H1 (cell line): ENCODE measurements around the gene CMTR1. TPM values are rescaled to one million over a fixed set of nuclear protein-coding genes. Genes with fewer than 3 reads are reported as not detected.

Experiments
- CTCF ChIA-PET: fragments of 300-600 bp; sonication (Branson Sonifier 250); formaldehyde crosslinking; loops from one replicate; lab custom pipeline; 2021; ENCODE audit not compliant: partially characterized antibody; lab: Charles Lee
- POLR2A ChIA-PET: fragments of 300-600 bp; sonication (Branson Sonifier 250); formaldehyde crosslinking; loops from one replicate; lab custom pipeline; 2021; ENCODE audit warnings: inconsistent platforms; ENCODE audit not compliant: partially characterized antibody; lab: Charles Lee
- DNase-seq, 2 experiments: peaks; one replicate each; pipeline versions ENCODE4 v3.0.0 to v3.0.0-alpha.2; 2010 to 2022; ENCODE audit warnings: low spot score in 2 of 2, low read depth in 1 of 2, mixed read lengths in 1 of 2
- FAIRE-seq: peaks from 2 replicates; lab custom pipeline; 2011; peaks lifted over from hg19 to GRCh38; lab: Jason Lieb, UNC
- H2AFZ ChIP-seq: 2 replicates; pipeline ENCODE4 v1.8.1; 2012; ENCODE audit warnings: low read length, inconsistent platforms
- H2AK5ac ChIP-seq: 2 replicates; pipeline ENCODE4 v1.6.1; 2013; ENCODE audit warnings: low read depth, low read length
- H2BK120ac ChIP-seq: replicated peaks from 2 replicates; pipeline ENCODE3; 2013; ENCODE audit warnings: low read depth, low read length, inconsistent platforms
- H2BK12ac ChIP-seq: 2 replicates; pipeline ENCODE4 v1.6.1; 2013; ENCODE audit warnings: low read depth, low read length
- H2BK15ac ChIP-seq: 2 replicates; pipeline ENCODE4 v1.6.1; 2013; ENCODE audit warnings: low read length
- H2BK20ac ChIP-seq: 2 replicates; pipeline ENCODE4 v1.6.1; 2013; ENCODE audit warnings: low read length
- H2BK5ac ChIP-seq: 2 replicates; pipeline ENCODE4 v1.6.1; 2013; ENCODE audit warnings: low read depth, low read length
- H3K14ac ChIP-seq: 2 replicates; pipeline ENCODE4 v1.6.1; 2013; ENCODE audit warnings: inconsistent platforms; ENCODE audit not compliant: insufficient read length
- H3K18ac ChIP-seq: 2 replicates; pipeline ENCODE4 v1.6.1; 2013; ENCODE audit warnings: low read length; ENCODE audit errors: extremely low read depth
- H3K23ac ChIP-seq: 2 replicates; pipeline ENCODE4 v1.6.1; 2013; ENCODE audit warnings: inconsistent platforms; ENCODE audit not compliant: insufficient read length
- H3K23me2 ChIP-seq: 2 replicates; pipeline ENCODE4 v1.6.1; 2013; ENCODE audit warnings: low read depth, low read length
- H3K27ac ChIP-seq: 2 replicates; pipeline ENCODE4 v1.6.1; 2011; ENCODE audit warnings: low read depth, low read length, inconsistent platforms
- H3K27me3 ChIP-seq, 4 experiments: replicated peaks in 1 of 4; 1 replicate in 1 of 4; 2 replicates in 3 of 4; pipeline versions ENCODE4 v1.6.1 to v1.8.1; 2011 to 2013; ENCODE audit warnings: low read length in 3 of 4, mild to moderate bottlenecking in 3 of 4, inconsistent platforms in 2 of 4, mixed read lengths in 2 of 4, moderate library complexity in 1 of 4; ENCODE audit not compliant: control insufficient read depth in 3 of 4, insufficient read depth in 3 of 4; ENCODE audit errors: extremely low read depth in 1 of 4
- H3K36me3 ChIP-seq, 4 experiments: 2 replicates each; pipeline versions ENCODE4 v1.6.1 to v1.8.1; 2011 to 2013; ENCODE audit warnings: mild to moderate bottlenecking in 4 of 4, low read length in 3 of 4, moderate library complexity in 2 of 4, control low read depth in 1 of 4, inconsistent platforms in 1 of 4; ENCODE audit not compliant: insufficient read depth in 4 of 4, control insufficient read depth in 2 of 4
- H3K4ac ChIP-seq: replicated peaks from 2 replicates; pipeline ENCODE3; 2013; ENCODE audit warnings: low read length, low read depth, mixed read lengths, inconsistent platforms; ENCODE audit not compliant: insufficient read length
- H3K4me1 ChIP-seq, 4 experiments: replicated peaks in 1 of 4; 1 replicate in 1 of 4; 2 replicates in 3 of 4; pipeline versions ENCODE4 v1.6.1 to v1.8.1; 2011 to 2013; ENCODE audit warnings: low read length in 3 of 4, inconsistent platforms in 2 of 4, mixed read lengths in 1 of 4; ENCODE audit not compliant: insufficient read depth in 4 of 4, control insufficient read depth in 3 of 4
- H3K4me2 ChIP-seq, 2 experiments: 2 replicates each; pipeline versions ENCODE4 v1.6.1 to v1.8.1; 2011 to 2013; ENCODE audit warnings: low read depth in 2 of 2, low read length in 2 of 2, control low read depth in 1 of 2, inconsistent platforms in 1 of 2, mild to moderate bottlenecking in 1 of 2; ENCODE audit not compliant: insufficient read depth in 1 of 2
- H3K4me3 ChIP-seq, 4 experiments: fragments of 200-600, 300-600 bp in 1 of 4; sonication (generic), shearing (Covaris generic), sonication (Bioruptor Twin) in 1 of 4; 2 replicates each; pipeline versions ENCODE4 v1.5.1 to v1.8.1; 2011 to 2016; ENCODE audit warnings: low read length in 4 of 4, low read depth in 3 of 4, control low read depth in 2 of 4, inconsistent platforms in 2 of 4, mild to moderate bottlenecking in 2 of 4, mixed read lengths in 1 of 4, moderate library complexity in 1 of 4; ENCODE audit not compliant: insufficient read depth in 2 of 4; ENCODE audit errors: extremely low read depth in 1 of 4
- H3K56ac ChIP-seq: replicated peaks from 2 replicates; pipeline ENCODE3; 2013; ENCODE audit warnings: low read depth, mild to moderate bottlenecking, mixed read lengths, low read length, inconsistent platforms; ENCODE audit not compliant: insufficient read length
- H3K79me1 ChIP-seq: 2 replicates; pipeline ENCODE4 v1.6.1; 2013; ENCODE audit warnings: low read depth, low read length, control low read depth
- H3K79me2 ChIP-seq, 2 experiments: 2 replicates each; pipeline versions ENCODE4 v1.6.1 to v1.8.1; 2012 to 2013; ENCODE audit warnings: low read length in 2 of 2, mild to moderate bottlenecking in 2 of 2, inconsistent platforms in 1 of 2; ENCODE audit not compliant: insufficient read depth in 2 of 2, control insufficient read depth in 1 of 2
- H3K9ac ChIP-seq, 4 experiments: replicated peaks in 1 of 4; 1 replicate in 1 of 4; 2 replicates in 3 of 4; pipeline versions ENCODE4 v1.6.1 to v1.8.1; 2011 to 2013; ENCODE audit warnings: low read depth in 3 of 4, low read length in 3 of 4, control low read depth in 2 of 4, mild to moderate bottlenecking in 2 of 4, moderate library complexity in 2 of 4, inconsistent platforms in 1 of 4; ENCODE audit errors: extremely low read depth in 1 of 4
- H3K9me3 ChIP-seq, 2 experiments: 2 replicates each; pipeline versions ENCODE4 v1.6.1 to v1.8.1; 2012 to 2013; ENCODE audit warnings: mild to moderate bottlenecking in 2 of 2, moderate library complexity in 2 of 2, control low read depth in 1 of 2, inconsistent platforms in 1 of 2, low read depth in 1 of 2, low read length in 1 of 2, mixed read lengths in 1 of 2; ENCODE audit not compliant: insufficient read depth in 2 of 2
- H4K20me1 ChIP-seq, 2 experiments: replicated peaks in 1 of 2; 2 replicates each; pipeline versions ENCODE3 to v1.8.1; 2011 to 2013; ENCODE audit warnings: inconsistent platforms in 2 of 2, low read length in 2 of 2, mild to moderate bottlenecking in 1 of 2; ENCODE audit not compliant: insufficient read depth in 2 of 2, control insufficient read depth in 1 of 2
- H4K5ac ChIP-seq: 2 replicates; pipeline ENCODE4 v1.6.1; 2013; ENCODE audit warnings: low read length, low read depth, mixed read lengths, inconsistent platforms; ENCODE audit not compliant: insufficient read length
- H4K8ac ChIP-seq: 2 replicates; pipeline ENCODE4 v1.8.0; 2013; ENCODE audit warnings: mild to moderate bottlenecking, moderate library complexity, low read length, inconsistent platforms; ENCODE audit not compliant: insufficient read depth; ENCODE audit errors: extremely low read depth
- H4K91ac ChIP-seq: replicated peaks from 2 replicates; pipeline ENCODE3; 2013; ENCODE audit warnings: low read length, mixed read lengths, inconsistent platforms; ENCODE audit not compliant: insufficient read length
- HDAC2 ChIP-seq, 2 experiments: fragments of 300-600 bp in 1 of 2; sonication (generic) in 1 of 2; IDR thresholded peaks; 2 replicates each; pipeline ENCODE4 v1.6.1; 2011 to 2012; ENCODE audit warnings: low read depth in 2 of 2, low read length in 2 of 2, mild to moderate bottlenecking in 2 of 2, moderate library complexity in 2 of 2, borderline replicate concordance in 1 of 2, inconsistent platforms in 1 of 2
- MAFK ChIP-seq: IDR thresholded peaks from 2 replicates; pipeline ENCODE4 v1.6.1; 2012; ENCODE audit warnings: low read depth, mild to moderate bottlenecking, improper control_type of control experiment, low read length
- MAX ChIP-seq: IDR thresholded peaks from 2 replicates; pipeline ENCODE4 v1.6.1; 2012; ENCODE audit warnings: inconsistent platforms
- POLR2AphosphoS5 ChIP-seq: IDR thresholded peaks from 2 replicates; pipeline ENCODE4 v1.6.1; 2011; ENCODE audit warnings: low read depth, low read length
- RAD21 ChIP-seq, 2 experiments: IDR thresholded peaks in 1 of 2; conservative IDR thresholded peaks in 1 of 2; 2 replicates each; pipeline ENCODE4 v1.6.1; 2011; ENCODE audit warnings: low read depth in 2 of 2, low read length in 2 of 2, improper control_type of control experiment in 1 of 2, inconsistent platforms in 1 of 2, mild to moderate bottlenecking in 1 of 2, moderate library complexity in 1 of 2
- SIRT6 ChIP-seq: IDR thresholded peaks from one replicate; pipeline ENCODE4 v1.7.1; 2012; ENCODE audit warnings: low read length, inconsistent platforms
- TAF7 ChIP-seq: optimal IDR thresholded peaks from 2 replicates; pipeline ENCODE3; 2011; ENCODE audit warnings: low read depth, mild to moderate bottlenecking, inconsistent platforms, low read length, moderate library complexity, borderline replicate concordance
- TBP ChIP-seq: IDR thresholded peaks from 2 replicates; pipeline ENCODE4 v1.6.1; 2011; ENCODE audit warnings: low read depth, low read length, improper control_type of control experiment
- ZNF274 ChIP-seq: IDR thresholded peaks from 2 replicates; pipeline ENCODE4 v1.7.0; 2012; ENCODE audit warnings: low read length, borderline replicate concordance; ENCODE audit errors: extremely low read depth
- WGBS, 2 experiments: shearing (Covaris generic) in 1 of 2; methylation state at CpG; one replicate each; pipeline versions ENCODE4 v1.1.6 to v1.1.7; 2013 to 2015; ENCODE audit warnings: low lambda C conversion rate in 2 of 2, mixed read lengths in 2 of 2, inconsistent platforms in 1 of 2, low coverage in 1 of 2, missing lambda C conversion rate in 1 of 2; ENCODE audit not compliant: insufficient replicate concordance in 2 of 2, insufficient coverage in 1 of 2, insufficient read length in 1 of 2; ENCODE audit errors: extremely low coverage in 1 of 2, missing lambda C conversion rate in 1 of 2; 5-methylcytosine and 5-hydroxymethylcytosine counted together
- polyA plus RNA-seq, 7 experiments: library from polyadenylated mRNA; depleted of rRNA in 3 of 7; stranded (reverse) in 5 of 7; unstranded in 2 of 7; fragments of >200 nt in 5 of 7; fragments of 200-250 nt in 2 of 7; gene quantifications; 1 replicate in 5 of 7; 2 replicates in 1 of 7; 4 replicates in 1 of 7; pipeline versions ENCODE4 v1.2.1 to v1.2.3, GENCODE V29; 2011 to 2013; ENCODE audit warnings: missing spikeins in 2 of 7, mixed read lengths in 2 of 7
- total RNA-seq: library from RNA; stranded (reverse); fragmentation: NEBNext Ultra II Directional; extraction: Animal tissue kit (Norgen Biotek cat#: 25700); gene quantifications from 2 replicates; pipeline ENCODE4 v1.2.1, GENCODE V29; 2021
- TF ChIP-seq, protein P1 (sequence below), 3 experiments: IDR thresholded peaks; 1 replicate in 2 of 3; 2 replicates in 1 of 3; pipeline versions ENCODE4 v1.5.1 to v1.6.1; 2011; ENCODE audit warnings: low read length in 3 of 3, mild to moderate bottlenecking in 3 of 3, inconsistent platforms in 2 of 3, low read depth in 1 of 3, moderate library complexity in 1 of 3; ENCODE audit not compliant: insufficient read depth in 1 of 3; ENCODE audit errors: control extremely low read depth in 1 of 3

The CMTR1 gene
- total and polyA plus RNA-seq, 2 of the 8 experiments (the other 6 are each of a cell fraction or from before 2014, with no cell fraction given), result 15.2 to 33.1 TPM

GRCh38 chr6:37485291-37485702, 52.3 kb downstream of the CMTR1 start:
- Histone ChIP-seq H3K79me2 (no peaks in the 10 kb centered on the region), H4K5ac (no peak overlapping the region), H4K91ac (no peak overlapping the region), H3K4ac (no peak overlapping the region), H3K27me3 (no peaks in the 10 kb centered on the region), H3K27ac (no peak overlapping the region), H3K4me3 (no peak overlapping the region), H3K23ac (no peak overlapping the region), H3K4me1 (peaks cover 0 to 22% (median 10%) of the 10 kb centered on the region in 4 experiments; a peak in 6 of 7 replicates), H3K79me1 (no peaks in the 10 kb centered on the region), H2BK20ac (no peak overlapping the region), H2BK5ac (no peak overlapping the region), H2AK5ac (no peak overlapping the region), H4K20me1 (peaks cover 0 to 10% of the 10 kb centered on the region in 2 experiments), H3K56ac (no peak overlapping the region), H3K18ac (no peak overlapping the region), H3K14ac (no peak overlapping the region), H3K9me3 (no peaks in the 10 kb centered on the region), H3K9ac (no peak overlapping the region), H2AFZ (no peak overlapping the region), H3K4me2 (no peak overlapping the region), H3K36me3 (peaks cover 0 to 4% (median 1%) of the 10 kb centered on the region in 4 experiments; a peak in 3 of 8 replicates), H3K23me2 (no peaks in the 10 kb centered on the region), H4K8ac (peak overlapping the region; percentile 45), H2BK15ac (no peak overlapping the region), H2BK120ac (no peak overlapping the region), H2BK12ac (no peak overlapping the region)
- ChIA-PET CTCF (interaction anchor here (0.7 to 2.6 kb wide), 35 partner anchors 9 to 303 kb away, joined by 3 to 17 read pairs (median 5); no protein-coding TSS in a partner anchor), POLR2A (interaction anchor here (0.8 kb wide), 1 partner anchor 16 kb away, joined by 3 read pairs; no protein-coding TSS in a partner anchor)
- FAIRE-seq (no peak), DNase-seq (no peak)
- 0 out of 2 replicates have a peak, but pooled peaks have one; percentile 22 for TF ChIP-seq MAX
- no peak for TF ChIP-seq HDAC2 (IDR thresholded peaks at IDR 0.05; ENCODE audit: borderline replicate concordance in 1 of 2, low read depth in 2 of 2, low read length in 2 of 2)
- TF ChIP-seq TAF7, result no peak
- TF ChIP-seq MAFK, result no peak
- no peak for TF ChIP-seq POLR2AphosphoS5
- no peak for TF ChIP-seq TBP
- TF ChIP-seq SIRT6, result no peak
- TF ChIP-seq ZNF274, result no peak
- TF ChIP-seq, protein P1, sequence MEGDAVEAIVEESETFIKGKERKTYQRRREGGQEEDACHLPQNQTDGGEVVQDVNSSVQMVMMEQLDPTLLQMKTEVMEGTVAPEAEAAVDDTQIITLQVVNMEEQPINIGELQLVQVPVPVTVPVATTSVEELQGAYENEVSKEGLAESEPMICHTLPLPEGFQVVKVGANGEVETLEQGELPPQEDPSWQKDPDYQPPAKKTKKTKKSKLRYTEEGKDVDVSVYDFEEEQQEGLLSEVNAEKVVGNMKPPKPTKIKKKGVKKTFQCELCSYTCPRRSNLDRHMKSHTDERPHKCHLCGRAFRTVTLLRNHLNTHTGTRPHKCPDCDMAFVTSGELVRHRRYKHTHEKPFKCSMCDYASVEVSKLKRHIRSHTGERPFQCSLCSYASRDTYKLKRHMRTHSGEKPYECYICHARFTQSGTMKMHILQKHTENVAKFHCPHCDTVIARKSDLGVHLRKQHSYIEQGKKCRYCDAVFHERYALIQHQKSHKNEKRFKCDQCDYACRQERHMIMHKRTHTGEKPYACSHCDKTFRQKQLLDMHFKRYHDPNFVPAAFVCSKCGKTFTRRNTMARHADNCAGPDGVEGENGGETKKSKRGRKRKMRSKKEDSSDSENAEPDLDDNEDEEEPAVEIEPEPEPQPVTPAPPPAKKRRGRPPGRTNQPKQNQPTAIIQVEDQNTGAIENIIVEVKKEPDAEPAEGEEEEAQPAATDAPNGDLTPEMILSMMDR (IDR thresholded peaks at IDR 0.05; ENCODE audit: control extremely low read depth in 1 of 3, insufficient read depth in 1 of 3, low read depth in 1 of 3, low read length in 3 of 3), result peak in 2 of 3 experiments; percentile 25 to 47; a peak in 3 of 4 replicates
- TF ChIP-seq RAD21 (IDR thresholded peaks at IDR 0.05 in 1 of 2, conservative IDR thresholded peaks at IDR 0.05 in 1 of 2; ENCODE audit: low read depth in 2 of 2, low read length in 2 of 2), result peak; percentile 5 to 29; a peak in 2 of 4 replicates
- 87% methylated on average over 10 of the region's 10 CpGs; no CpG with 5 or more reads in 1 of the 2 experiments for WGBS, 2 experiments
